Psoas muscle (tissue), 8 donors: ENCODE measurements around the gene PLEKHJ1. TPM values are rescaled to one million over a fixed set of nuclear protein-coding genes. Genes with fewer than 3 reads are reported as not detected.

Experiments
- ATAC-seq, 4 donors: fragments of 200-7000 bp; cut with Tn5 transposase; one replicate each; pipeline ENCODE4 v1.9.1; 2020; ENCODE audit warnings: moderate library complexity in 3 of 4, mild to moderate bottlenecking in 2 of 4
- DNase-seq, 2 donors: peaks; one replicate each; pipeline ENCODE4 v3.0.0-alpha.2; 2020
- H3K27ac ChIP-seq: fragments of 200-600 bp; one replicate; pipeline ENCODE4 v1.8.0; 2022
- H3K27me3 ChIP-seq, 3 donors: fragments of 200-600 bp in 1 of 3; one replicate each; pipeline versions ENCODE4 v1.6.1 to v1.8.0; 2013 to 2022; ENCODE audit warnings: low read length in 2 of 3, mild to moderate bottlenecking in 2 of 3, moderate library complexity in 1 of 3; ENCODE audit not compliant: insufficient read depth in 3 of 3
- H3K36me3 ChIP-seq, 2 donors: fragments of 200-600 bp in 1 of 2; one replicate each; pipeline versions ENCODE4 v1.6.1 to v1.8.0; 2013 to 2022; ENCODE audit warnings: low read depth in 1 of 2, mild to moderate bottlenecking in 1 of 2, moderate library complexity in 1 of 2; ENCODE audit not compliant: insufficient read depth in 1 of 2
- H3K4me1 ChIP-seq: fragments of 200-600 bp; one replicate; pipeline ENCODE4 v1.8.0; 2022
- H3K4me3 ChIP-seq: fragments of 200-600 bp; one replicate; pipeline ENCODE4 v1.8.0; 2022; ENCODE audit warnings: mild to moderate bottlenecking
- H3K9me3 ChIP-seq: fragments of 200-600 bp; one replicate; pipeline ENCODE4 v1.8.0; 2022
- CTCF ChIP-seq: fragments of 200-600 bp; IDR thresholded peaks from one replicate; pipeline ENCODE4 v1.8.0; 2022; ENCODE audit warnings: antibody characterized with exemption
- WGBS, 3 donors: extraction: QIAGEN DNeasy Blood & Tissue Kit; methylation state at CpG; one replicate each; pipeline versions ENCODE4 v1.1.6 to v1.1.7; 2013; 5-methylcytosine and 5-hydroxymethylcytosine counted together
- intact Hi-C, 2 donors: fragments of 100-400 bp; cut with DNase I; formaldehyde crosslinking; loops; one replicate each; pipeline versions ENCODE4 v1.11.0 to v1.14.2; 2022
- polyA plus RNA-seq, 3 donors: library from polyadenylated mRNA; stranded (reverse); fragments of 200-250 nt; gene quantifications; one replicate each; pipeline ENCODE4 v1.2.3, GENCODE V29; 2013
- total RNA-seq, 4 donors: library from RNA; stranded (reverse); fragmentation: NEBNext Ultra II Directional in 2 of 4; extraction: Animal tissue kit (Norgen Biotek cat#: 25700) in 2 of 4; gene quantifications; one replicate each; pipeline versions ENCODE4 v1.2.1 to v1.2.4, GENCODE V29; 2021 to 2023
- donor health status: healthy with polysubstance abuse.
- donor health status: DM: no; HTN: no; CAD: no; lungs with moderate emphysema.
- donor health status: Bipolar disorder and iron deficiency.
- donor health status: healthy.
- donor health status: DM: yes; HTN: yes; CAD: no.
- donor health status: DM: no; HTN: no; CAD: no.
- donor health status: DM: no; HTN: no; CAD: no.
- donor health status: DM: yes; HTN: yes; CAD: no.

Gene PLEKHJ1
- total and polyA plus RNA-seq, 7 donors: 54.9 to 146 (median 65.5) TPM

GRCh38 chr19:2195914-2196313, 40.2 kb downstream of the PLEKHJ1 start:
- WGBS, 3 donors: 72 to 92% (median 75%) methylated on average over 15 to 19 of the region's 19 CpGs
- ATAC-seq (peak in 3 of 4 donors; percentile 7 to 16 (median 11)), DNase-seq (no peak)
- no peaks in the 10 kb centered on the region for H3K9me3 ChIP-seq
- H3K27ac ChIP-seq: no peak overlapping the region
- peaks cover 0 to 51% of the 10 kb centered on the region in 2 donors for H3K36me3 ChIP-seq
- no peak for TF ChIP-seq CTCF
- no peak overlapping the region for H3K4me3 ChIP-seq
- H3K4me1 ChIP-seq: peaks cover 5% of the 10 kb centered on the region
- intact Hi-C loops: loop anchor here in 1 of 2 donors (5.0 kb wide), 1 partner anchor 39 kb away; no protein-coding TSS in a partner anchor
- H3K27me3 ChIP-seq: no peaks in the 10 kb centered on the region

- Histone ChIP-seq H3K36me3 (peaks cover 0 to 56% of the 10 kb centered on the region in 2 donors), H3K9me3 (no peaks in the 10 kb centered on the region), H3K27ac (no peak overlapping the region), H3K27me3 (no peaks in the 10 kb centered on the region), H3K4me3 (no peak overlapping the region), H3K4me1 (peaks cover 5% of the 10 kb centered on the region)
- DNase-seq (no peak), ATAC-seq (no peak)
- 84 to 97% (median 90%) methylated on average over 13 of the region's 13 CpGs for WGBS, 3 donors
- no peak for TF ChIP-seq CTCF
- intact Hi-C loops: loop anchor here in 1 of 2 donors (5.0 kb wide), 1 partner anchor 38 kb away; no protein-coding TSS in a partner anchor
Observed at GRCh38 chr19:2195361-2195760, 40.8 kb downstream of the PLEKHJ1 start.

- DNase-seq (no peak), ATAC-seq (no peak)
- Histone ChIP-seq H3K27me3 (no peaks in the 10 kb centered on the region), H3K4me1 (peaks cover 5% of the 10 kb centered on the region), H3K4me3 (no peak overlapping the region), H3K9me3 (no peaks in the 10 kb centered on the region), H3K36me3 (peaks cover 0 to 58% of the 10 kb centered on the region in 2 donors), H3K27ac (no peak overlapping the region)
- intact Hi-C loops: loop anchor here (5.0 kb wide), 2 partner anchors 33 to 37 kb away; no protein-coding TSS in a partner anchor
- WGBS, 3 donors: 54 to 90% (median 84%) methylated on average over 25 of the region's 25 CpGs
- no peak for TF ChIP-seq CTCF
Observed at GRCh38 chr19:2194513-2195078, 41.5 kb downstream of the PLEKHJ1 start.

DNA sequence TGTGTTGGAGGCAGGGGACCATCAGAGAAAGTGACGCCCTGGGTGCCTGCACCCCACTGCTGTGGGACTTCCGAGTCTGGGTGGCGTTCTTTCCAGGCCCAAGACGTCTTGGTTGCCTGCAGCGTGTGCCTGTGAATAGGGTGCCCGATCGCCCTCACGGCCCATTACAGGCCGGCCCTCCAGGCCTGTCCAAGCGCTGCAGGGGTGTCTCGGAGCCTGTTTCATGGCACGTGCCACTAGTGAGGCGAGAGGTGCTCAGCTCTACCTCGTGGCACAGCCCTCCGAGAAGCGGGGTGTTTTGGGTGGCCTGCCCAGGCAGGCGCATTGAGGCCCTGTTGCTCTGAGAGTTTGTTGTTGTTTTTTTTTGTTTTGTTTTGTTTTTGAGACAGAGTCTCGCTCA, 42.3 kb downstream of the PLEKHJ1 start:
- intact Hi-C loops: loop anchor here in 1 of 2 donors (5.0 kb wide), 1 partner anchor 33 kb away; no protein-coding TSS in a partner anchor
- Histone ChIP-seq H3K4me3 (no peak overlapping the region), H3K27me3 (no peaks in the 10 kb centered on the region), H3K4me1 (peaks cover 11% of the 10 kb centered on the region), H3K36me3 (peaks cover 0 to 66% of the 10 kb centered on the region in 2 donors), H3K9me3 (no peaks in the 10 kb centered on the region), H3K27ac (no peak overlapping the region)
- TF ChIP-seq CTCF: no peak
- DNase-seq (no peak), ATAC-seq (no peak)
- WGBS, 3 donors: 94 to 97% (median 96%) methylated on average over 18 of the region's 18 CpGs
